CD4-positive, alpha-beta T cell treated with Interleukin-2 at 100 ng/mL for 4 hours (primary cell): ENCODE data around the gene DDN.
A peak's percentile ranks its signal among the peaks of the same experiment; 100 is the strongest.

Experiments
- DNase-seq: peaks from one replicate; pipeline ENCODE4 v3.0.0-alpha.2; 2020; ENCODE audit warnings: low spot score

The DDN gene

DNA sequence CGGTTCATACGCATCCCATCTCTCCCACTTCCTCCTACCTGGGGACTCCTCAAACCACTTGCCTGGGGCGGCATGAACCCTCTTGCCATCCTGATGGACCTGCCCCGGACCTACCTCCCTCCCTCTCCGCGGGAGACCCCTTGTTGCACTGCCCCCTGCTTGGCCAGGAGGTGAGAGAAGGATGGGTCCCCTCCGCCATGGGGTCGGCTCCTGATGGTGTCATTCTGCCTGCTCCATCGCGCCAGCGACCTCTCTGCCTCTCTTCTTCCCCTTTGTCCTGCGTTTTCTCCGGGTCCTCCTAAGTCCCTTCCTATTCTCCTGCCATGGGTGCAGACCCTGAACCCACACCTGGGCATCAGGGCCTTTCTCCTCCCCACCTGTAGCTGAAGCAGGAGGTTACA, 17.4 kb downstream of the DDN start:
- DNase-seq, result no peak

DNA sequence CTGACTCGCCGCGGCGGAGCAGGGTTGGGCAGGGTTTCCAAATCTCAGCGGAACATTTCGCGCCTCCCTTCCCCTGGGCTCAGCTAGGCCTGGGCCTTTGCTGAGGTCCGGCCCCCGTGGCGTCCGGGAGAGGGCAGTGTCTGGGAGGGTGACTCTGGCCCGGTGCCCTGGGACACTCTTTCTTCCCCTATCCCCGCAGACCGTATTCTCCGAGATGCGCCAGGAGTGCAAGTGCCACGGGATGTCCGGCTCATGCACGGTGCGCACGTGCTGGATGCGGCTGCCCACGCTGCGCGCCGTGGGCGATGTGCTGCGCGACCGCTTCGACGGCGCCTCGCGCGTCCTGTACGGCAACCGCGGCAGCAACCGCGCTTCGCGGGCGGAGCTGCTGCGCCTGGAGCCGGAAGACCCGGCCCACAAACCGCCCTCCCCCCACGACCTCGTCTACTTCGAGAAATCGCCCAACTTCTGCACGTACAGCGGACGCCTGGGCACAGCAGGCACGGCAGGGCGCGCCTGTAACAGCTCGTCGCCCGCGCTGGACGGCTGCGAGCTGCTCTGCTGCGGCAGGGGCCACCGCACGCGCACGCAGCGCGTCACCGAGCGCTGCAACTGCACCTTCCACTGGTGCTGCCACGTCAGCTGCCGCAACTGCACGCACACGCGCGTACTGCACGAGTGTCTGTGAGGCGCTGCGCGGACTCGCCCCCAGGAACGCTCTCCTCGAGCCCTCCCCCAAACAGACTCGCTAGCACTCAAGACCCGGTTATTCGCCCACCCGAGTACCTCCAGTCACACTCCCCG, 18.0 kb downstream of the DDN start:
- peak; percentile 46 for DNase-seq

DNA sequence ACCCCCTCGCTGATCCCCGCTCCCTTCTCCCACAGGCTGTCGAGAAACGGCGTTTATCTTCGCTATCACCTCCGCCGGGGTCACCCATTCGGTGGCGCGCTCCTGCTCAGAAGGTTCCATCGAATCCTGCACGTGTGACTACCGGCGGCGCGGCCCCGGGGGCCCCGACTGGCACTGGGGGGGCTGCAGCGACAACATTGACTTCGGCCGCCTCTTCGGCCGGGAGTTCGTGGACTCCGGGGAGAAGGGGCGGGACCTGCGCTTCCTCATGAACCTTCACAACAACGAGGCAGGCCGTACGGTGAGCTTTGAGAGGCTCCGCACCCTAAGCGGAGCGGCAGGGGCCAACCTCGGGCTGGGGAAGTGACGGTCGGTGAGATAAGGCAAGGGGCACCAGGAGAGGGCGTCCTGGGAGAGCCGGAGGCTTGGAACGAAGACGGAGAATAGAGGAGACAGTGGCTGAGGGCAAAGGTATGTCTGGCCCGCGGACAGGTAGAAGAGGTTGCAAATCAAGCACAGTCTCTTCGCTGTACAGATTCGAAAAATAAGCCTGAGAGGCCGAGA, 18.7 kb downstream of the DDN start:
- no peak for DNase-seq

DNA sequence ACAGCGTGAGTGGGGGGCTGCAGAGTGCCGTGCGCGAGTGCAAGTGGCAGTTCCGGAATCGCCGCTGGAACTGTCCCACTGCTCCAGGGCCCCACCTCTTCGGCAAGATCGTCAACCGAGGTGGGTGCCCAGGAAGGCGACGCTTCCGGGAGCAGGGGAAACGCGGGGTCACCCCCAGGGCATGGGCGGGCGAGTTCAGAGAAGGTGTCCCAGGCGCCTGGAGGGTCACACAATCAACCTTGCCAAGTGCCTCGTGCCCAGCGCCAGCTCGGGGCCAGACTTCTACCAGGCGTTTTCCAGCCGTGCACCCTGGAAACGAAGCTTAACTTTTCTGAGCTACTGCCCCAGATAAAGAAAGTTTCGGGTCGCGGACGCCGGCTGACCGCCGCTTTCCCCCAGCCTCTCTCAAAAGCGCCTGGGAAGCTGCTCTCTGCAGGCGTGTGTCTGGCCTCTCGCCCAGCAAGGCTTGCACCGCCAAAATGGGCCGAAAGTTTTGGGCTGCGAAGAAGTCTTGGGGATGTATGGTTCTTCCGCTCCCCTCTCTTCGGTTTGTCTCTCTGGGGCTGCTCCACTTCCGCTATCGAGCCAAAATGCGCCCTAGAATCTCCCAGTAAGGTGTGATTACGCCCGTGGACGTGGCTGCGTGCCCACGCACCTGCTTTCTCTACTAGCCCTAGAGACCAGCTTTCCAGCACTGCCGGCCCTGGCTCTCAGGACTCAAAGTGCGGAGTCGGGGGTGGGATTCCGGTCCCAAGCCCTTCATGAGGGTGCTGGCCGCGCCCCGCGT, 19.4 kb downstream of the DDN start:
- DNase-seq, result no peak

DNA sequence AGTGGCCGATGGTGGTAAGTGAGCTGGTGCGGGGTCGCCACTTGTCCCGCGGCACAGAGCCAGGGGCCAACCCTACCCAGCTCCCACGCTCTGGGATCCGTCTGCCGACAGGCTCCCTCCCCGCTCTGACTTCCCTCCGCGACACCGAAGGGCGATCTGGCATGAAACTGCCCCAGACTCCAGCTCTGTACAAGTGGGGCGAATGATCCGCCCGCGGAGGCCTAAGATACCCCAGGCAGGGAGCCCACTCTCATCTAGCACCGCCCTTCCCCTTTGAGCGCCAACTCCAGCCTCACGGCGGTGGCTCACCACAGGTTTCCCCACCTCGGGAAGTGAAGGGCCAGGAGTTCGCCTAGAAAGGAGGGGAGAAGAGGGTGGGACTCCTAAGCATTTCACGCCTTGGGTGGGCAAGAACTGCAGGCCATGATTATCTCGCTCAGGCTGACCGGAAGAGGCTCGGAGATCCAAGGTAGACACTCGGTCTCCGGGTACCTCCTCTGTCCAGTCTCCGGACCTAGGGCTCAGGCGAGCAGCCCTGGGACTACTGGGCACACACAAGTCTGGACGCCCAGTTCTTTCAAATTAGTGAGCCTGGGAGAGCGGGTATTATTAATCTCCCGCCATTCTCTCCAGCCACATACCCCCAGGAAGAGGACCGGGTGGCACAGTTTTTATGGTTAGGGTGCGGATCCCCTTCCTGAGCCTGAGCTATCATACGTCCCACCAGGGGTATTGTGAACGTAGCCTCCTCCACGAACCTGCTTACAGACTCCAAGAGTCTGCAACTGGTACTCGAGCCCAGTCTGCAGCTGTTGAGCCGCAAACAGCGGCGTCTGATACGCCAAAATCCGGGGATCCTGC, 20.2 kb downstream of the DDN start:
- no peak for DNase-seq

DNA sequence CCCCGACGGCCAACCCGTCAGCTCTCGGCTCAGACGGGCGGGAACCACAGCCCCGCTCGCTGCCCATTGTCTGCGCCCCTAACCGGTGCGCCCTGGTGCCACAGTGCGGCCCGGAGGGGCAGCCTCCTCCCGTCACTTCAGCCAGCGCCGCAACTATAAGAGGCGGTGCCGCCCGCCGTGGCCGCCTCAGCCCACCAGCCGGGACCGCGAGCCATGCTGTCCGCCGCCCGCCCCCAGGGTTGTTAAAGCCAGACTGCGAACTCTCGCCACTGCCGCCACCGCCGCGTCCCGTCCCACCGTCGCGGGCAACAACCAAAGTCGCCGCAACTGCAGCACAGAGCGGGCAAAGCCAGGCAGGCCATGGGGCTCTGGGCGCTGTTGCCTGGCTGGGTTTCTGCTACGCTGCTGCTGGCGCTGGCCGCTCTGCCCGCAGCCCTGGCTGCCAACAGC, 20.9 kb downstream of the DDN start, which contains the start of gene WNT1:
TSS of gene WNT1 (plus strand) at position 32 of the 450 bp plus-strand sequence. CDS start at position 361, 329 bp downstream.
- DNase-seq, result no peak

- peak; percentile 81 for DNase-seq
Observed at GRCh38 chr12:48977290-48978281, 21.6 kb downstream of the DDN start.

DNA sequence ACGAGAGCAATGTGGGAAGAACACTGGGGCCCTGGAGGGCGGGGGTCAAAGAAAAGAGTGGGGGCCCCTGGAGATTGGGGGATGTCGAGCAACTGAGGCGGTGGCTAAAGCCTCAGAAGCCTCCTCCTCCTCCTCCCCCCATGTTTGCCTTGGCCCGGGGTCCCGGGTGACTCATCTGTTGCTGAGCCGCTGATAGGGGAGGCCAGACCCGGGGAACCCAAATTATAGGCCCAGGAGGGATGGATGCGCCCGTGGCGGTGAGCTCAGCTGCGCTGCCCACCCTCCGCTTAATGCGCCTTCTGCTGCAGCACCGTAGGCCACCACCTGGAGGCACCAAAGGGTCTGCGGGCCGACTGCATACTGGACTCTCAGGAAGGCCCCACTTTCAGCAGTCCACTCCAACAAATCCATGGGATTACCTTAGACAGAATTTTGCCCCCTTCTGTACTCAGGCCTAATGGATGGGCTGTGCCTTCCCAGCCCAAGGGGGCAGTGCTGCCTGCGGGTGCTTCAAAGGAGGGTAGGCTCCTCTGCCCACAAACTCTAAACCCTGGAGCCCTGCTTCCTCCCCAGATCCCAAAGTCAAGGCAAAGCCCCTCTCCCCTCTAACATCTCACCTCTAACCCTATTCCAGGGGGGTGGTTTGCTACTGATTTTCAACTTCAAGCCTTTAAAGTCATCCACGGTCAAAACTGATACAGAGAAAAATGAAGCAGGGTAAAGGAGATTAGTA, 25.1 kb downstream of the DDN start:
- DNase-seq, result no peak

- no peak for DNase-seq
Observed at GRCh38 chr12:48973531-48973930, 25.6 kb downstream of the DDN start.

GRCh38 chr12:48972952-48973483, 26.2 kb downstream of the DDN start:
- DNase-seq, result no peak

GRCh38 chr12:48972213-48972951, 26.8 kb downstream of the DDN start:
- peak; percentile 15 for DNase-seq

- DNase-seq, result no peak
Observed at GRCh38 chr12:48970702-48971334, 28.4 kb downstream of the DDN start.

- DNase-seq, result peak; percentile 24
Observed at GRCh38 chr12:48969833-48970701, 29.1 kb downstream of the DDN start.

- no peak for DNase-seq
Observed at GRCh38 chr12:48969160-48969771, 29.9 kb downstream of the DDN start.

- DNase-seq, result no peak
Observed at GRCh38 chr12:48968467-48968866, 30.7 kb downstream of the DDN start.

GRCh38 chr12:48967991-48968390, 31.2 kb downstream of the DDN start:
- no peak for DNase-seq
